Measurements from ENCODE around the gene RTN1. TPM values are rescaled to one million over a fixed set of nuclear protein-coding genes. Genes with fewer than 3 reads are reported as not detected.

The RTN1 gene
- total RNA-seq, 1 experiment from 2014 or later: 0.05 TPM

GRCh38 chr14:59739794-59740193 lies 130.8 kb downstream of the RTN1 start:
- in situ Hi-C loops (cut with HindIII; ENCODE audit: low pct_unique_long_range_greater_than_20kb, low sequenced_read_pairs) (no loop called here), intact Hi-C loops (cut with micrococcal nuclease; ENCODE audit: unreplicated experiment) (no loop called here)
- ChIA-PET POLR2A (no interaction called here), CTCF (no interaction called here)
- H3K4me1 ChIP-seq (ENCODE audit: control insufficient read depth, insufficient read depth, low read length): no peaks in the 10 kb centered on the region
- no peak overlapping the region for H3K4me3 ChIP-seq (ENCODE audit: low read depth in 2 of 2, low read length in 2 of 2)
- no peak overlapping the region for H3K27ac ChIP-seq (ENCODE audit: low read length)
- no peak for ATAC-seq
- no peaks in the 10 kb centered on the region for H3K36me3 ChIP-seq (ENCODE audit: control insufficient read depth, insufficient read depth, low read length)
- H3K27me3 ChIP-seq (ENCODE audit: control insufficient read depth, insufficient read depth, low read length): no peaks in the 10 kb centered on the region
- H3K9me3 ChIP-seq (ENCODE audit: control insufficient read depth, insufficient read depth, low read depth, low read length): no peaks in the 10 kb centered on the region
- no peak for DNase-seq (ENCODE audit: low read depth, low spot score)
- TF ChIP-seq TCF7L2 (IDR thresholded peaks at IDR 0.05; ENCODE audit: low read depth, low read length) (no peak), SIN3A (IDR thresholded peaks at IDR 0.05; ENCODE audit: borderline replicate concordance, insufficient read depth, low read depth, low read length) (no peak), POLR2AphosphoS5 (IDR thresholded peaks at IDR 0.05; ENCODE audit: low read depth, low read length) (no peak)
- TF ChIP-seq, protein P1, sequence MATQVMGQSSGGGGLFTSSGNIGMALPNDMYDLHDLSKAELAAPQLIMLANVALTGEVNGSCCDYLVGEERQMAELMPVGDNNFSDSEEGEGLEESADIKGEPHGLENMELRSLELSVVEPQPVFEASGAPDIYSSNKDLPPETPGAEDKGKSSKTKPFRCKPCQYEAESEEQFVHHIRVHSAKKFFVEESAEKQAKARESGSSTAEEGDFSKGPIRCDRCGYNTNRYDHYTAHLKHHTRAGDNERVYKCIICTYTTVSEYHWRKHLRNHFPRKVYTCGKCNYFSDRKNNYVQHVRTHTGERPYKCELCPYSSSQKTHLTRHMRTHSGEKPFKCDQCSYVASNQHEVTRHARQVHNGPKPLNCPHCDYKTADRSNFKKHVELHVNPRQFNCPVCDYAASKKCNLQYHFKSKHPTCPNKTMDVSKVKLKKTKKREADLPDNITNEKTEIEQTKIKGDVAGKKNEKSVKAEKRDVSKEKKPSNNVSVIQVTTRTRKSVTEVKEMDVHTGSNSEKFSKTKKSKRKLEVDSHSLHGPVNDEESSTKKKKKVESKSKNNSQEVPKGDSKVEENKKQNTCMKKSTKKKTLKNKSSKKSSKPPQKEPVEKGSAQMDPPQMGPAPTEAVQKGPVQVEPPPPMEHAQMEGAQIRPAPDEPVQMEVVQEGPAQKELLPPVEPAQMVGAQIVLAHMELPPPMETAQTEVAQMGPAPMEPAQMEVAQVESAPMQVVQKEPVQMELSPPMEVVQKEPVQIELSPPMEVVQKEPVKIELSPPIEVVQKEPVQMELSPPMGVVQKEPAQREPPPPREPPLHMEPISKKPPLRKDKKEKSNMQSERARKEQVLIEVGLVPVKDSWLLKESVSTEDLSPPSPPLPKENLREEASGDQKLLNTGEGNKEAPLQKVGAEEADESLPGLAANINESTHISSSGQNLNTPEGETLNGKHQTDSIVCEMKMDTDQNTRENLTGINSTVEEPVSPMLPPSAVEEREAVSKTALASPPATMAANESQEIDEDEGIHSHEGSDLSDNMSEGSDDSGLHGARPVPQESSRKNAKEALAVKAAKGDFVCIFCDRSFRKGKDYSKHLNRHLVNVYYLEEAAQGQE (IDR thresholded peaks at IDR 0.05; ENCODE audit: insufficient read depth in 1 of 2, low read depth in 2 of 2, low read length in 1 of 2): no peak
- TF ChIP-seq, protein P2, sequence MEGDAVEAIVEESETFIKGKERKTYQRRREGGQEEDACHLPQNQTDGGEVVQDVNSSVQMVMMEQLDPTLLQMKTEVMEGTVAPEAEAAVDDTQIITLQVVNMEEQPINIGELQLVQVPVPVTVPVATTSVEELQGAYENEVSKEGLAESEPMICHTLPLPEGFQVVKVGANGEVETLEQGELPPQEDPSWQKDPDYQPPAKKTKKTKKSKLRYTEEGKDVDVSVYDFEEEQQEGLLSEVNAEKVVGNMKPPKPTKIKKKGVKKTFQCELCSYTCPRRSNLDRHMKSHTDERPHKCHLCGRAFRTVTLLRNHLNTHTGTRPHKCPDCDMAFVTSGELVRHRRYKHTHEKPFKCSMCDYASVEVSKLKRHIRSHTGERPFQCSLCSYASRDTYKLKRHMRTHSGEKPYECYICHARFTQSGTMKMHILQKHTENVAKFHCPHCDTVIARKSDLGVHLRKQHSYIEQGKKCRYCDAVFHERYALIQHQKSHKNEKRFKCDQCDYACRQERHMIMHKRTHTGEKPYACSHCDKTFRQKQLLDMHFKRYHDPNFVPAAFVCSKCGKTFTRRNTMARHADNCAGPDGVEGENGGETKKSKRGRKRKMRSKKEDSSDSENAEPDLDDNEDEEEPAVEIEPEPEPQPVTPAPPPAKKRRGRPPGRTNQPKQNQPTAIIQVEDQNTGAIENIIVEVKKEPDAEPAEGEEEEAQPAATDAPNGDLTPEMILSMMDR (IDR thresholded peaks at IDR 0.05): no peak
- BruUV-seq (replicated peaks): no TSS peak

DNA sequence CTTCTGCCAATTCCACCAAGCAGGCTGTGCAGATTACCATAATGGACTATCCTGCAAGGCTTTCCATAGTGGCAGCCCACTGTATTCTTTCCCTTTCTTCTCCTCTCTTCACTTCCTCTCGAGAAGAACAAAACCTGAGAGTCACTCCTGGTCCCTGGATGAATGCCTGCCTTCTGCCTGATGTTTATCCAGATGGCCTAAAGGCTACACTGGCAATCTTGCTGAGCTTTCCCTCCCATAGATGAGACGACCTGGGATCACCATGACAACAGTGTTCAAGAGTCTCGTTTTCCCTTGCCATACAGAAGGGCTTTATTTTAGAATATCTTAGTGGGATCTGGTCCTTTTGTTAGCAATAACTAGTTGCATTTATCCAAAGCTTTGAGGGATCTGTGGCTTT lies 142.3 kb downstream of the RTN1 start:
- BruUV-seq (replicated peaks): no TSS peak
- H3K9me3 ChIP-seq (ENCODE audit: control insufficient read depth, insufficient read depth, low read depth, low read length): no peaks in the 10 kb centered on the region
- no peaks in the 10 kb centered on the region for H3K27me3 ChIP-seq (ENCODE audit: control insufficient read depth, insufficient read depth, low read length)
- TF ChIP-seq, protein P2 (IDR thresholded peaks at IDR 0.05): no peak
- TF ChIP-seq TCF7L2 (IDR thresholded peaks at IDR 0.05; ENCODE audit: low read depth, low read length) (no peak), POLR2AphosphoS5 (IDR thresholded peaks at IDR 0.05; ENCODE audit: low read depth, low read length) (no peak), SIN3A (IDR thresholded peaks at IDR 0.05; ENCODE audit: borderline replicate concordance, insufficient read depth, low read depth, low read length) (no peak)
- TF ChIP-seq, protein P1 (IDR thresholded peaks at IDR 0.05; ENCODE audit: insufficient read depth in 1 of 2, low read depth in 2 of 2, low read length in 1 of 2): no peak
- intact Hi-C loops (cut with micrococcal nuclease; ENCODE audit: unreplicated experiment) (no loop called here), in situ Hi-C loops (cut with HindIII; ENCODE audit: low pct_unique_long_range_greater_than_20kb, low sequenced_read_pairs) (no loop called here)
- no peaks in the 10 kb centered on the region for H3K36me3 ChIP-seq (ENCODE audit: control insufficient read depth, insufficient read depth, low read length)
- H3K4me3 ChIP-seq (ENCODE audit: low read depth in 2 of 2, low read length in 2 of 2): no peak overlapping the region
- POLR2A ChIA-PET: no interaction called here
- H3K4me1 ChIP-seq (ENCODE audit: control insufficient read depth, insufficient read depth, low read length): no peaks in the 10 kb centered on the region
- DNase-seq (ENCODE audit: low read depth, low spot score) (no peak), ATAC-seq (no peak)
- H3K27ac ChIP-seq (ENCODE audit: low read length): no peak overlapping the region
- CTCF ChIA-PET: no interaction called here

Data from Panc1 (cell line).